Mucosa of rectum (tissue), 2 donors: ENCODE measurements around the gene CLEC10A.
"Not testable (repeated sequence)": the region's sequence is repeated elsewhere in the genome, so short reads cannot be mapped to it uniquely, and the experiment has no call there.

Experiments
- H3K27ac ChIP-seq, 2 donors: one replicate each; pipeline ENCODE4 v1.7.0; 2013; ENCODE audit warnings: inconsistent platforms in 2 of 2, low read depth in 2 of 2, low read length in 2 of 2
- H3K27me3 ChIP-seq, 2 donors: one replicate each; pipeline ENCODE4 v1.7.0; 2013; ENCODE audit warnings: low read length in 2 of 2; ENCODE audit not compliant: control insufficient read depth in 2 of 2, insufficient read depth in 2 of 2
- H3K36me3 ChIP-seq, 2 donors: one replicate each; pipeline ENCODE4 v1.7.0; 2013; ENCODE audit warnings: low read length in 2 of 2; ENCODE audit not compliant: control insufficient read depth in 2 of 2, insufficient read depth in 2 of 2
- H3K4me1 ChIP-seq, 2 donors: one replicate each; pipeline ENCODE4 v1.7.0; 2013; ENCODE audit warnings: low read length in 2 of 2, mild to moderate bottlenecking in 1 of 2; ENCODE audit not compliant: control insufficient read depth in 2 of 2, insufficient read depth in 2 of 2
- H3K4me3 ChIP-seq, 2 donors: one replicate each; pipeline ENCODE4 v1.7.0; 2013; ENCODE audit warnings: low read length in 2 of 2
- H3K9ac ChIP-seq, 2 donors: one replicate each; pipeline ENCODE4 v1.7.0; 2013; ENCODE audit warnings: low read length in 2 of 2, low read depth in 1 of 2, mild to moderate bottlenecking in 1 of 2
- H3K9me3 ChIP-seq, 2 donors: one replicate each; pipeline ENCODE4 v1.7.0; 2013; ENCODE audit warnings: low read length in 2 of 2; ENCODE audit not compliant: control insufficient read depth in 2 of 2
- donor health status: healthy.
- donor health status: Normal muscosa, but diverticular disease.

CLEC10A gene

DNA sequence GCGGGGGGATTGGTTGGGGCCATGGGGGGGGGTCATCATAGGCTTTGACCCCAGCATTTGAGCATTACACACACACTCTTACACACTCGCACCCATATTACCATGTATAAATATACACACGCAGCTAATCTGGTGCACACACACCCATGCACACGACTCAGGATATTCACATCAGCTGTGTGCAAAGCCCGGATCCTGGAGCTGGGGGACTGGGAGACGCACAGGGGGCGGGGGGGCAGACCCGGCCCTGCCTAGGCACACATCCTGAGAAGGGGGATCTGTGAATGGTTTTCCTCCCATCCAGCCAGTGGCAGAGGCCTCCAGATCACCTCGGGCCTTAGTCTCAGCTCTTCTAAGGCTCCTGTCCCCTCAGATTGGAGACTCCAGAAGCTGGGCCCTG lies 28.9 kb upstream of the CLEC10A start:
- Histone ChIP-seq H3K36me3 (no peaks in the 10 kb centered on the region), H3K4me1 (no peaks in the 10 kb centered on the region), H3K27ac (no peak overlapping the region), H3K4me3 (no peak overlapping the region), H3K9me3 (no peaks in the 10 kb centered on the region), H3K9ac (no peak overlapping the region), H3K27me3 (peaks cover 0 to 2% of the 10 kb centered on the region in 2 donors)

GRCh38 chr17:7108560-7108925 lies 28.5 kb upstream of the CLEC10A start:
- Histone ChIP-seq H3K27me3 (peaks cover 0 to 2% of the 10 kb centered on the region in 2 donors), H3K27ac (no peak overlapping the region), H3K9me3 (no peaks in the 10 kb centered on the region), H3K4me3 (no peak overlapping the region), H3K4me1 (no peaks in the 10 kb centered on the region), H3K9ac (no peak overlapping the region), H3K36me3 (no peaks in the 10 kb centered on the region)

GRCh38 chr17:7107795-7108559 lies 27.9 kb upstream of the CLEC10A start:
- H3K4me1 ChIP-seq = no peaks in the 10 kb centered on the region

GRCh38 chr17:7107012-7107754 lies 27.1 kb upstream of the CLEC10A start:
- Histone ChIP-seq H3K27me3 (peaks cover 2 to 5% of the 10 kb centered on the region in 2 donors), H3K4me3 (no peak overlapping the region), H3K27ac (no peak overlapping the region), H3K36me3 (no peaks in the 10 kb centered on the region), H3K9me3 (no peaks in the 10 kb centered on the region), H3K9ac (no peak overlapping the region), H3K4me1 (no peaks in the 10 kb centered on the region)

More at GRCh38 chr17:7107795-7108559, 27.9 kb upstream of the CLEC10A start:
- H3K9ac ChIP-seq = no peak overlapping the region
- H3K4me3 ChIP-seq = no peak overlapping the region
- H3K9me3 ChIP-seq = no peaks in the 10 kb centered on the region
- peaks cover 1 to 2% of the 10 kb centered on the region in 2 donors for H3K27me3 ChIP-seq
- H3K27ac ChIP-seq = no peak overlapping the region
- H3K36me3 ChIP-seq = no peaks in the 10 kb centered on the region

DNA sequence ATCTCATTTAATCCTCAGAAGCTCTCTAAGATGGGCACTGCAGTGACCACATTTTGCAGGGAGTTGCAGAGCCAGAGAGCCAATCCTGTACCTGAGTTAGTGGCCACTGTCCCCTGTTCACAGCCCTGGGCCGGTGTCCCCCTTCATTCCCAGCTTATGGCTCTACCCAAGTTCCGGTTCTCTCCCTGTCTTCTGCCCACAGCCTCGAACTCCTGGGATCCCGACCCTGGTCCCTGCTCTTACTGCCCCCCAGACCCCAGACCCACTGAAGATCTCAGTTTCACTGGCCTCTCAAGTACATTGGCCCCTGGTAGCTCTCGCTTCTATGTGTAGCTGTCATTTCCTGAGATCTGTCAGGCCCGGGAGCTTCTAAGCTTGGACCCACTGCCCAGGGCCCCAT lies 22.4 kb upstream of the CLEC10A start:
- Histone ChIP-seq H3K27ac (no peak overlapping the region), H3K4me1 (no peaks in the 10 kb centered on the region), H3K9me3 (no peaks in the 10 kb centered on the region), H3K9ac (no peak overlapping the region), H3K36me3 (no peaks in the 10 kb centered on the region), H3K4me3 (no peak overlapping the region), H3K27me3 (peaks cover under 1 to 5% of the 10 kb centered on the region in 2 donors)

- Histone ChIP-seq H3K4me1 (no peaks in the 10 kb centered on the region), H3K9ac (no peak overlapping the region)
Measured at GRCh38 chr17:7101531-7101930, 21.5 kb upstream of the CLEC10A start.

GRCh38 chr17:7100641-7101379 lies 20.8 kb upstream of the CLEC10A start:
- H3K4me3 ChIP-seq, H3K9ac ChIP-seq, H3K27me3 ChIP-seq, H3K4me1 ChIP-seq, H3K9me3 ChIP-seq, H3K27ac ChIP-seq, H3K36me3 ChIP-seq: not testable (repeated sequence)

More at GRCh38 chr17:7101531-7101930, 21.5 kb upstream of the CLEC10A start:
- Histone ChIP-seq H3K9me3 (no peaks in the 10 kb centered on the region), H3K36me3 (no peaks in the 10 kb centered on the region), H3K27me3 (peaks cover 0 to 5% of the 10 kb centered on the region in 2 donors), H3K4me3 (no peak overlapping the region), H3K27ac (no peak overlapping the region)

DNA sequence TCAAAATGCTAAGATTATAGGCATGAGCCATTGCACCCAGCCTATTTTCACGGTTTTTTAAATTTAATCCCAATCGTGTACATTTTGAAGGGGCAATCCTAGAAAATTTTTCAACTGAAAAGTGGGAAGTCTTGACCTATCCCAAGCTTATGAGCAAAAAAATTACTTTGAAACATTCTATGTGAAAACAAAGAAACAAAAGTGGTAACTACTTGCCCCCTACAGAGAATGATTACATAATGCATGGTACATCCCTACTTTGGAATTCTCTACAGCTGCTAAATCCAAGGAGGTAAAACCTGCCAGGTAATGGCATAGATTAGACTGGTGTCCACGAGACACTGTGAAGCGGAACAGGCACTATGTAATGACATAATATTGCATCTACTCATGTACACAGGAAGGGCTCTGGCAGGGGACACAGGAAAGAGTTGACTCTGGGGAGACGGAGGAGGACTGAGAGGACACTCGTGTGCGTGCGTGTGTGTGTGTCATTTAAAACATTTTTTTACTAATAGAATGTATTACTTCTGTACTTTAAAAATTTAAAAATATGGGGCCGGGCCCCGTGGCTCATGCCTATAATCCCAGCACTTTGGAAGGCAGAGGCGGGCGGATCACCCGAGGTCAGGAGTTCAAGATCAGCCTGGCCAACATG lies 18.9 kb upstream of the CLEC10A start:
- no peak overlapping the region for H3K4me3 ChIP-seq
- no peaks in the 10 kb centered on the region for H3K36me3 ChIP-seq
- no peak overlapping the region for H3K27ac ChIP-seq
- peaks cover 2 to 5% of the 10 kb centered on the region in 2 donors for H3K27me3 ChIP-seq
- no peaks in the 10 kb centered on the region for H3K4me1 ChIP-seq
- H3K9ac ChIP-seq = no peak overlapping the region
- H3K9me3 ChIP-seq = no peaks in the 10 kb centered on the region

GRCh38 chr17:7097940-7098339 lies 17.9 kb upstream of the CLEC10A start:
- no peak overlapping the region for H3K9ac ChIP-seq
- H3K36me3 ChIP-seq = no peaks in the 10 kb centered on the region
- H3K9me3 ChIP-seq = no peaks in the 10 kb centered on the region
- no peaks in the 10 kb centered on the region for H3K4me1 ChIP-seq
- peaks cover 2 to 3% of the 10 kb centered on the region in 2 donors for H3K27me3 ChIP-seq
- no peak overlapping the region for H3K27ac ChIP-seq
- no peak overlapping the region for H3K4me3 ChIP-seq
